ENCODE results near the gene STRIP1. TPM values are rescaled to one million over a fixed set of nuclear protein-coding genes. Genes with fewer than 3 reads are reported as not detected.
A peak's percentile ranks its signal among the peaks of the same experiment; 100 is the strongest.

Gene STRIP1
- total RNA-seq, 1 donor from 2014 or later = 37.1 TPM

DNA sequence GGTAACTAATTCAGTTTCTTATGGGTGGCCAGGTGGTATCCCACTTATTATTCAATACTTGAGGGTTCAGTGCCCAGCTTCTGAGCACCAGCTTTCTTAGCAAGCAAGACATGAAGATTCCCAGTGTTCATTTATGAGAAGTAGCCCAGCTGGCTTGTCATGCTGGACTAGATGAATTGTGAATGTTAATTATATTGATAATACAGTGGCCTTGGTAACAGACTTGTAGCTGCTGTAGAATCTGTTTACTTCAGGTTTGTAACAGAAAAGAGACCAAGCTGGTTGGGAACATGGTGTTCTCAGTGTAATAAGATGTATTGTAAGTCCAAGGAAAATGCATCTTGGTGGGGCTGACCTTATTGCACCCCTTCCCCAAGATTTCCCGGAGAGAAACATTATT, 39.8 kb upstream of the STRIP1 start:
- Histone ChIP-seq H3K4me3 (ENCODE audit: low read length in 3 of 3) (no peak overlapping the region), H3K27me3 (ENCODE audit: control insufficient read depth in 3 of 3, insufficient read depth in 3 of 3, low read length in 3 of 3) (no peaks in the 10 kb centered on the region), H3K4me1 (ENCODE audit: control insufficient read depth in 3 of 3, insufficient read depth in 3 of 3, low read length in 3 of 3) (peaks cover 44 to 62% (median 62%) of the 10 kb centered on the region in 3 donors), H3K9ac (ENCODE audit: low read depth in 1 of 3, low read length in 3 of 3) (peak overlapping the region in 1 of 3 donors; percentile 38), H3K36me3 (ENCODE audit: control insufficient read depth in 3 of 3, insufficient read depth in 3 of 3, low read length in 3 of 3) (peaks cover 0 to 5% (median 0%) of the 10 kb centered on the region in 3 donors), H3K9me3 (ENCODE audit: control insufficient read depth in 3 of 3, low read length in 3 of 3) (no peaks in the 10 kb centered on the region), H3K27ac (ENCODE audit: low read depth, low read length) (no peak overlapping the region)

DNA sequence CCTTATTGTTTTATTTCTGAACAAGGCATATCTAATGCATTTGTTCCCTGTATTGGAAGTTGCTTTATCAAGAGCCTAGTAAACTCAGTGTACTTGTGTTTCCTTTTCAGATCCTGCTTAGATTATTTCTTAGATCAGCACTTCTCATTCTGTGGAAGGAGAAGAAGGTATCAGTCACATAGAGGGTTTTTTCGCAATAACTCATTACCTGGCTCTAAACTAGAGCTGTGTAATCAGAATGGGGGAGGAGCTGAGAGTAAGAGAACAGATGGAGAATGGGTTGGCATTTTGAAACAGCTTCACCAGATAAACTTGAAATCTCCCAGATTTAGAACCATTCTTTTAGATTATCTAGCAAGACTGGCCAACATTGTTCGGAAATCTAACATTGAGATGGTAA, 38.9 kb upstream of the STRIP1 start:
- no peaks in the 10 kb centered on the region for H3K27me3 ChIP-seq (ENCODE audit: control insufficient read depth in 3 of 3, insufficient read depth in 3 of 3, low read length in 3 of 3)
- H3K36me3 ChIP-seq (ENCODE audit: control insufficient read depth in 3 of 3, insufficient read depth in 3 of 3, low read length in 3 of 3) = peaks cover 0 to 5% (median 0%) of the 10 kb centered on the region in 3 donors
- no peaks in the 10 kb centered on the region for H3K9me3 ChIP-seq (ENCODE audit: control insufficient read depth in 3 of 3, low read length in 3 of 3)
- H3K9ac ChIP-seq (ENCODE audit: low read depth in 1 of 3, low read length in 3 of 3) = no peak overlapping the region
- H3K4me1 ChIP-seq (ENCODE audit: control insufficient read depth in 3 of 3, insufficient read depth in 3 of 3, low read length in 3 of 3) = peaks cover 35 to 58% (median 55%) of the 10 kb centered on the region in 3 donors
- H3K27ac ChIP-seq (ENCODE audit: low read depth, low read length) = no peak overlapping the region
- no peak overlapping the region for H3K4me3 ChIP-seq (ENCODE audit: low read length in 3 of 3)

DNA sequence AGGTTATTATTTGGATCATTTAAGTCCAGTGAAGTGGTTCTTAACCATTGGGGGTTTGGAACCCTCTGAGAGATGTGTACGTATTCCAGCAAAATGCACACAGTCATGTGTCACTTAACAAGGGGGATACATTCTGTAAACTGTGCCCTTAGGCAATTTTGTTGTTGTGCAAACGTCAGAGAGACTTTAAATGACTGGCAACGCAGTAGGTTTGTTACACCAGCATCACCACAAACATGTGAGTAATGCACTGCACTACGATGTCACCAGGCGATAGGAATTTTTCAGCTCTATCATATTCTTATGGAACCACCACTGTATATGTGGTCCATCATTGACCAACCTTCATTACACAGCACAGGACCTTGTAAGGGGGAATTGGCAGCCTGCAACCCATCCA, 37.9 kb upstream of the STRIP1 start:
- no peak overlapping the region for H3K4me3 ChIP-seq (ENCODE audit: low read length in 3 of 3)
- no peak overlapping the region for H3K27ac ChIP-seq (ENCODE audit: low read depth, low read length)
- H3K27me3 ChIP-seq (ENCODE audit: control insufficient read depth in 3 of 3, insufficient read depth in 3 of 3, low read length in 3 of 3) = no peaks in the 10 kb centered on the region
- H3K4me1 ChIP-seq (ENCODE audit: control insufficient read depth in 3 of 3, insufficient read depth in 3 of 3, low read length in 3 of 3) = peaks cover 26 to 50% (median 45%) of the 10 kb centered on the region in 3 donors
- H3K9me3 ChIP-seq (ENCODE audit: control insufficient read depth in 3 of 3, low read length in 3 of 3) = no peaks in the 10 kb centered on the region
- H3K9ac ChIP-seq (ENCODE audit: low read depth in 1 of 3, low read length in 3 of 3) = no peak overlapping the region
- H3K36me3 ChIP-seq (ENCODE audit: control insufficient read depth in 3 of 3, insufficient read depth in 3 of 3, low read length in 3 of 3) = peaks cover 0 to 5% (median 0%) of the 10 kb centered on the region in 3 donors

DNA sequence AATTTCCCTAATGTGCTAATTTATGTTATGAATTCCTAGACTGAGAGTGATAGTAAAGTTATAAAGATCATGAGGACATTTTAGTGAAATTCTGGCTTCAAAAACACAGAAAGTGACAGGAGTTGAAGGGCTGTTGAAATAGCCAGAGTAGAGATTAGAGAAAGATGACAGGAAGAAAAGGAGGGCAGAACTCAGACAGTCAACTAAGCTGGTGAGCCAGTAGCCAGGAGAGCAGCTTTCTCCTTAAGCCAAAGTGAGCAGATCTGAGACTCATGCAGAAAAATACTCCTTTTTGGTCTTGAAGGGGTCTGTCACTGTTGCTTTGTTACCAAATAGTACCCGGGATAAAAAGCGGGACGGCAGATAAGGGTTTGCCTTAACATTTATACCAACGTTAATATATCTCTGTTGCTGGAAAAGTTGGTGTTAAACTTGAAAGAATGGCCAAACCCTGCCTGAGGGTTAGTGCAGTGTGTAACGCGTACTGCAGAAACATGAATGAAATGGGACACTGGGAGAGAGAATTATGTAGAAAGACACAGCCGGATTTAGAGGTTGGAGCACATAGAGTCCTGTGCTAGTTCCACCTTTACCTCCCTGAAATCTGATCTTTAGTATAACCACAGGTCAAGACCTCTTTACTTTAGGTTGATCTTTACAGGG, 37.1 kb upstream of the STRIP1 start:
- Histone ChIP-seq H3K27ac (ENCODE audit: low read depth, low read length) (no peak overlapping the region), H3K9ac (ENCODE audit: low read depth in 1 of 3, low read length in 3 of 3) (no peak overlapping the region), H3K27me3 (ENCODE audit: control insufficient read depth in 3 of 3, insufficient read depth in 3 of 3, low read length in 3 of 3) (no peaks in the 10 kb centered on the region), H3K9me3 (ENCODE audit: control insufficient read depth in 3 of 3, low read length in 3 of 3) (no peaks in the 10 kb centered on the region), H3K4me3 (ENCODE audit: low read length in 3 of 3) (no peak overlapping the region), H3K36me3 (ENCODE audit: control insufficient read depth in 3 of 3, insufficient read depth in 3 of 3, low read length in 3 of 3) (peaks cover 0 to 5% (median 0%) of the 10 kb centered on the region in 3 donors), H3K4me1 (ENCODE audit: control insufficient read depth in 3 of 3, insufficient read depth in 3 of 3, low read length in 3 of 3) (peaks cover 25 to 48% (median 41%) of the 10 kb centered on the region in 3 donors)

DNA sequence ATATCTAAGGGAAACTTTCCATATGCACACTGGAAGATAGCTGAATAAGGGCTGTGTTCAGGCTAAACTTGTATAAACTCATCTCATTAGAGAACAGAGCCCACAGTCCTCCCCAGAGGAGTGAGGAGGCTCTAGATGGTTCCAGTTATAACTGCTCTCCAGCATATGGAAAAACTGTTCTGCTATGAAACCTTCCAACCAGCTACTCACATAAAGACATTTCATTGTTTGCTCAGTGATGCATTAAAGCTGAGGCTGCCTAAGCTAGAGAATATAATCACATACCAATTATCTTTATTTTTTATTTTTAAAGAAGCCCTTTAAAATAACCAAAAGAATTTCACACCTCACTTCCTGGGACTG, 36.6 kb upstream of the STRIP1 start:
- no peaks in the 10 kb centered on the region for H3K9me3 ChIP-seq (ENCODE audit: control insufficient read depth in 3 of 3, low read length in 3 of 3)
- H3K36me3 ChIP-seq (ENCODE audit: control insufficient read depth in 3 of 3, insufficient read depth in 3 of 3, low read length in 3 of 3) = peaks cover 0 to 5% (median 0%) of the 10 kb centered on the region in 3 donors
- H3K27ac ChIP-seq (ENCODE audit: low read depth, low read length) = no peak overlapping the region
- no peak overlapping the region for H3K9ac ChIP-seq (ENCODE audit: low read depth in 1 of 3, low read length in 3 of 3)
- no peak overlapping the region for H3K4me3 ChIP-seq (ENCODE audit: low read length in 3 of 3)
- peaks cover 29 to 48% (median 41%) of the 10 kb centered on the region in 3 donors for H3K4me1 ChIP-seq (ENCODE audit: control insufficient read depth in 3 of 3, insufficient read depth in 3 of 3, low read length in 3 of 3)
- no peaks in the 10 kb centered on the region for H3K27me3 ChIP-seq (ENCODE audit: control insufficient read depth in 3 of 3, insufficient read depth in 3 of 3, low read length in 3 of 3)

DNA sequence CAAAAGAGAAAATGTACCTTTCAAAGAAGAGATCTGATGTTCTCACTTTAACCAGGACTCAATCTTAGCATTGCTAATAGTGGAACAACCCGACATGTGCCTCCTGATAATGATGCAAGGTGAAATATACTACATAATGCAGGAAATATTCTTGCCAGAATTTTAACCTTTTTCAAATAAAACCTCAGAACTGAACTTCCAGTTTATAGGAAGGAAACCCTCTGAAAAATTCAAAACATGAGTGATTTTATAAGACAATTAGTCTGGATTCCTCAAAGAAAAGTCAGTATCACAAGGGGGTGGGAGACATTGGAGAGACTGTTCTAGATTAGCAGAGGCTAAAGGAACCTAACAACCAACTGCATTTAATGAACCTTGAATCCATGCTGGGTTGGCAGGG, 31.7 kb upstream of the STRIP1 start:
- Histone ChIP-seq H3K9ac (ENCODE audit: low read depth in 1 of 3, low read length in 3 of 3) (no peak overlapping the region), H3K27me3 (ENCODE audit: control insufficient read depth in 3 of 3, insufficient read depth in 3 of 3, low read length in 3 of 3) (no peaks in the 10 kb centered on the region), H3K4me3 (ENCODE audit: low read length in 3 of 3) (no peak overlapping the region), H3K27ac (ENCODE audit: low read depth, low read length) (peak overlapping the region; percentile 88), H3K4me1 (ENCODE audit: control insufficient read depth in 3 of 3, insufficient read depth in 3 of 3, low read length in 3 of 3) (peaks cover 34 to 48% (median 37%) of the 10 kb centered on the region in 3 donors), H3K9me3 (ENCODE audit: control insufficient read depth in 3 of 3, low read length in 3 of 3) (no peaks in the 10 kb centered on the region), H3K36me3 (ENCODE audit: control insufficient read depth in 3 of 3, insufficient read depth in 3 of 3, low read length in 3 of 3) (no peaks in the 10 kb centered on the region)

DNA sequence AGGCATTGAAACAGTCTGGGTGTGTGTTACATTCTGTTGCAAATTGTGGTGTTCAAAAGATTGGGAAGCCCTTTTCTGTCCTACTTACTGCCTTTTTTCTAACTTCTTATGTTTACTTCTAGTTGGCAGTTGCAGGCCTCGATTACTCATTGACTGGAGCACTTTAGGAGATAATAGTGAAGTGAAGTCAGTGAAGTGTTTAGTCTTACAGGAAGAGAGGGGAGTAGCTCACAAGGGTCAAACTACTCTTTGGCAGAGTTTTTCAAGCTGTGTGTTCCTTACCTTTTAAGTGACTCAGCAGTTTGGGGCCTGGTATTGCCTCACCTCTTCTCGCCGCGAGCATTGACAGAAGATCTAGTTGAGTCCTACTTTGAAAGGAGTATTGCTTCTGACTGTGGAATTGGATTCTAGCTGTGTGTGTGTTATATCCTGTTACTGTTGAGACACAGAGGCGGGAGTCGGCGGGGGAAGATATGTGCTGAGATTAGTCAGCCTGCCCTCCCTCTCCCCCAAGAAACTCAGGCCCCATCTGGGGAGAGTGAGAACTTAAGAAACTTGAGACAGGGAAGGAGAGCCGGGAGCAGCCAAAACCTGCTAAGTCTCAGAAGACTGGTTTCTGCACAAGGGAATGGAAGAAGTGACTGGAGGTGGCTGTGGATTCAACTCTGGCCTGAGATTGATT, 30.5 kb upstream of the STRIP1 start:
- H3K27me3 ChIP-seq (ENCODE audit: control insufficient read depth in 3 of 3, insufficient read depth in 3 of 3, low read length in 3 of 3) = no peaks in the 10 kb centered on the region
- H3K36me3 ChIP-seq (ENCODE audit: control insufficient read depth in 3 of 3, insufficient read depth in 3 of 3, low read length in 3 of 3) = peaks cover 0 to 3% (median 0%) of the 10 kb centered on the region in 3 donors
- no peaks in the 10 kb centered on the region for H3K9me3 ChIP-seq (ENCODE audit: control insufficient read depth in 3 of 3, low read length in 3 of 3)
- peak overlapping the region; percentile 47 to 71 (median 71) for H3K9ac ChIP-seq (ENCODE audit: low read depth in 1 of 3, low read length in 3 of 3)
- H3K4me1 ChIP-seq (ENCODE audit: control insufficient read depth in 3 of 3, insufficient read depth in 3 of 3, low read length in 3 of 3) = peaks cover 32 to 47% (median 36%) of the 10 kb centered on the region in 3 donors
- peak overlapping the region; percentile 49 to 76 (median 65) for H3K4me3 ChIP-seq (ENCODE audit: low read length in 3 of 3)
- peak overlapping the region; percentile 88 for H3K27ac ChIP-seq (ENCODE audit: low read depth, low read length)

DNA sequence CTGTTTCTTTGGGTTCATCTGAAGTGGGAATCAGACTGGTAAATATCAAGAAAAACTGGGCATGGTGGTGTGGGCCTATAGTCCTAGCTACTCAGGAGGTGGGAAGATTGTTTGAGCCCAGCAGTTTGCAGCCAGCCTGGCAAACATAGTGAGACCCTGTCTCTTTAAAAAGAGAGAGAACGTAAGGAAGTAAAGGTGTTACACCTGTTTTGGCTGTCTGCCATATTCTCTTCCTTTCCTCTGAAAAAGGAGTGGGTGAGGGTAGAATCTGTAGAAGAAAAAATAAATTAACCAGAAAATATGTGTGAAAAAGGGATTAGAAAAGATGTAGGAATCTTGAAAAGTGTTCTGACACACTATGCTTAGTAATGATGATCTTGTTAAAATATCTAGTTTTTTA, 29.8 kb upstream of the STRIP1 start:
- peak overlapping the region; percentile 49 to 76 (median 65) for H3K4me3 ChIP-seq (ENCODE audit: low read length in 3 of 3)
- H3K9ac ChIP-seq (ENCODE audit: low read depth in 1 of 3, low read length in 3 of 3) = peak overlapping the region; percentile 47 to 71 (median 71)
- H3K36me3 ChIP-seq (ENCODE audit: control insufficient read depth in 3 of 3, insufficient read depth in 3 of 3, low read length in 3 of 3) = peaks cover 3 to 10% (median 5%) of the 10 kb centered on the region in 3 donors
- peak overlapping the region; percentile 88 for H3K27ac ChIP-seq (ENCODE audit: low read depth, low read length)
- H3K9me3 ChIP-seq (ENCODE audit: control insufficient read depth in 3 of 3, low read length in 3 of 3) = no peaks in the 10 kb centered on the region
- no peaks in the 10 kb centered on the region for H3K27me3 ChIP-seq (ENCODE audit: control insufficient read depth in 3 of 3, insufficient read depth in 3 of 3, low read length in 3 of 3)
- peaks cover 36 to 47% (median 36%) of the 10 kb centered on the region in 3 donors for H3K4me1 ChIP-seq (ENCODE audit: control insufficient read depth in 3 of 3, insufficient read depth in 3 of 3, low read length in 3 of 3)

DNA sequence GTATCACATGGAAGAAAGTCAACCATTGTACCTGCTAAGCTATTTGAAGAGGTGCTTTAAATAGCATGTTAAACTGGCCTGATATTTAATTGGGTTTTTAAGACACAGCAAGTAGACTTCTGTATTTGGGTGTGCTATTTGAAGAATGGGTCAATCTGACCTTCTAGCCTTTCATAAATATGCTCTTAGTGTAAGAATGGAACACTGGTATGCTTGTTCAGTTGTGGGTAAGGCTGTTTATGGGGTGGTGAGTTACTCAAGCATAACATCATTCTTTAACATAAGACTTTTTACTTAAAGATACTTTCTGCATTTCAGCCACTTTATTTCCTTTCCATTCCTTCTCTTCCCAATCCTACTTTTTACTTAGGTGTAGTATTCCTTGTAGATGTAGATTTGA, 28.5 kb upstream of the STRIP1 start:
- peak overlapping the region; percentile 2 to 76 (median 65) for H3K4me3 ChIP-seq (ENCODE audit: low read length in 3 of 3)
- H3K27me3 ChIP-seq (ENCODE audit: control insufficient read depth in 3 of 3, insufficient read depth in 3 of 3, low read length in 3 of 3) = no peaks in the 10 kb centered on the region
- H3K9me3 ChIP-seq (ENCODE audit: control insufficient read depth in 3 of 3, low read length in 3 of 3) = no peaks in the 10 kb centered on the region
- H3K27ac ChIP-seq (ENCODE audit: low read depth, low read length) = peak overlapping the region; percentile 88
- H3K9ac ChIP-seq (ENCODE audit: low read depth in 1 of 3, low read length in 3 of 3) = peak overlapping the region in 1 of 3 donors; percentile 1
- H3K4me1 ChIP-seq (ENCODE audit: control insufficient read depth in 3 of 3, insufficient read depth in 3 of 3, low read length in 3 of 3) = peaks cover 31 to 47% (median 36%) of the 10 kb centered on the region in 3 donors
- H3K36me3 ChIP-seq (ENCODE audit: control insufficient read depth in 3 of 3, insufficient read depth in 3 of 3, low read length in 3 of 3) = peaks cover 12 to 24% (median 17%) of the 10 kb centered on the region in 3 donors

DNA sequence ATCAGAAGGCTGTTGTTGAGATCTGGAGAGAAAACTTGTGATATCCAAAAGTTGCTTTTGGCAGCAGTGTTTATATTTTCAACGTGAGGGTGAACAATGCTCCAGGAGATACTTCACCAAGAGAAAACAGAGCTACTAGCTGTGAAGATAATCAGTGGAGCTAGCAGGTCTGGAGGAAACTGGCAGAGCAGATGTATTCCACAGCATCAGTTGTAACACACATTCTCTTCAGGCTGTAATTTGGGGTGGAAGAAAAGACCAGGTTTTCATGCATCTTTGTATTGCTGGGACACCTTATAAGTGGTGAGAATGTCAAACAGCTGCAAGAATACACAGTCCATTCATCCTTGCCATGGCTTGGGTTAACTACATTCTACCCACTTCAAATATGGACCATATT, 27.9 kb upstream of the STRIP1 start:
- peaks cover 16 to 29% (median 23%) of the 10 kb centered on the region in 3 donors for H3K36me3 ChIP-seq (ENCODE audit: control insufficient read depth in 3 of 3, insufficient read depth in 3 of 3, low read length in 3 of 3)
- H3K9ac ChIP-seq (ENCODE audit: low read depth in 1 of 3, low read length in 3 of 3) = peak overlapping the region in 2 of 3 donors; percentile 9 to 33
- H3K4me3 ChIP-seq (ENCODE audit: low read length in 3 of 3) = peak overlapping the region in 2 of 3 donors; percentile 8 to 76
- no peak overlapping the region for H3K27ac ChIP-seq (ENCODE audit: low read depth, low read length)
- no peaks in the 10 kb centered on the region for H3K9me3 ChIP-seq (ENCODE audit: control insufficient read depth in 3 of 3, low read length in 3 of 3)
- peaks cover 31 to 47% (median 36%) of the 10 kb centered on the region in 3 donors for H3K4me1 ChIP-seq (ENCODE audit: control insufficient read depth in 3 of 3, insufficient read depth in 3 of 3, low read length in 3 of 3)
- no peaks in the 10 kb centered on the region for H3K27me3 ChIP-seq (ENCODE audit: control insufficient read depth in 3 of 3, insufficient read depth in 3 of 3, low read length in 3 of 3)

Measured in skeletal muscle tissue (tissue), 4 donors.